OCI-LY3 (cell line): ENCODE results near the gene SERGEF.

Source experiments
- H2AFZ ChIP-seq: fragments of 200-600, 300-600 bp; shearing (Covaris generic); 2 replicates; pipeline ENCODE4 v1.6.0; 2014; ENCODE audit warnings: antibody characterized with exemption, low read depth, low read length
- H3K27ac ChIP-seq: fragments of 200-600, 300-600 bp; sonication (generic); 2 replicates; pipeline ENCODE4 v1.5.1; 2014; ENCODE audit warnings: mild to moderate bottlenecking, low read length, moderate library complexity, mixed read lengths
- H3K27me3 ChIP-seq: fragments of 200-600, 300-600 bp; sonication (generic); 2 replicates; pipeline ENCODE4 v1.6.1; 2014; ENCODE audit warnings: low read depth, low read length, mixed read lengths
- H3K36me3 ChIP-seq: fragments of 200-600, 300-600 bp; sonication (generic); replicated peaks from 2 replicates; pipeline ENCODE3; 2014; ENCODE audit warnings: low read depth, low read length, mixed read lengths
- H3K4me1 ChIP-seq: fragments of 300-600, 200-600 bp; sonication (generic); 2 replicates; pipeline ENCODE4 v1.6.1; 2014; ENCODE audit warnings: low read length, mixed read lengths
- H3K4me2 ChIP-seq: fragments of 200-600, 300-600 bp; sonication (generic); 2 replicates; pipeline ENCODE4 v1.6.1; 2014; ENCODE audit warnings: low read length, mixed read lengths
- H3K4me3 ChIP-seq: fragments of 300-600, 200-600 bp; sonication (generic); 2 replicates; pipeline ENCODE4 v1.5.1; 2014; ENCODE audit warnings: antibody characterized with exemption, mild to moderate bottlenecking, low read length, moderate library complexity
- H3K79me2 ChIP-seq: fragments of 300-600, 200-600 bp; shearing (Covaris generic); 2 replicates; pipeline ENCODE4 v1.6.1; 2014; ENCODE audit warnings: mild to moderate bottlenecking, low read length, mixed read lengths
- H3K9ac ChIP-seq: fragments of 300-600, 200-600 bp; shearing (Covaris generic); 2 replicates; pipeline ENCODE4 v1.6.0; 2014; ENCODE audit warnings: mild to moderate bottlenecking, low read length, moderate library complexity
- H3K9me3 ChIP-seq: fragments of 200-600, 300-600 bp; shearing (Covaris generic); 2 replicates; pipeline ENCODE4 v1.6.1; 2014; ENCODE audit warnings: low read length, mixed read lengths; ENCODE audit not compliant: insufficient read depth
- H4K20me1 ChIP-seq: fragments of 200-600, 300-600 bp; sonication (generic); 2 replicates; pipeline ENCODE4 v1.6.1; 2016; ENCODE audit warnings: low read length, mixed read lengths; ENCODE audit not compliant: insufficient read depth
- EZH2phosphoT487 ChIP-seq: fragments of 200-600 bp; shearing (Covaris generic); IDR thresholded peaks from 2 replicates; pipeline ENCODE4 v1.6.1; 2018; ENCODE audit warnings: antibody characterized with exemption, mixed run types, low read depth
- TF ChIP-seq, protein P1 (sequence below): fragments of 200-600, 300-600 bp; sonication (generic); IDR thresholded peaks from 2 replicates; pipeline ENCODE4 v1.5.1; 2014; ENCODE audit warnings: antibody characterized with exemption, low read length, low read depth

SERGEF gene

GRCh38 chr11:17821648-17822400 lies 191.0 kb downstream of the SERGEF start:
- no peaks in the 10 kb centered on the region for H3K36me3 ChIP-seq
- H3K9me3 ChIP-seq: no peaks in the 10 kb centered on the region
- peaks cover 5% of the 10 kb centered on the region; the same call in 1 of the 2 replicates for H3K4me1 ChIP-seq
- no peaks in the 10 kb centered on the region for H4K20me1 ChIP-seq
- TF ChIP-seq, protein P1, sequence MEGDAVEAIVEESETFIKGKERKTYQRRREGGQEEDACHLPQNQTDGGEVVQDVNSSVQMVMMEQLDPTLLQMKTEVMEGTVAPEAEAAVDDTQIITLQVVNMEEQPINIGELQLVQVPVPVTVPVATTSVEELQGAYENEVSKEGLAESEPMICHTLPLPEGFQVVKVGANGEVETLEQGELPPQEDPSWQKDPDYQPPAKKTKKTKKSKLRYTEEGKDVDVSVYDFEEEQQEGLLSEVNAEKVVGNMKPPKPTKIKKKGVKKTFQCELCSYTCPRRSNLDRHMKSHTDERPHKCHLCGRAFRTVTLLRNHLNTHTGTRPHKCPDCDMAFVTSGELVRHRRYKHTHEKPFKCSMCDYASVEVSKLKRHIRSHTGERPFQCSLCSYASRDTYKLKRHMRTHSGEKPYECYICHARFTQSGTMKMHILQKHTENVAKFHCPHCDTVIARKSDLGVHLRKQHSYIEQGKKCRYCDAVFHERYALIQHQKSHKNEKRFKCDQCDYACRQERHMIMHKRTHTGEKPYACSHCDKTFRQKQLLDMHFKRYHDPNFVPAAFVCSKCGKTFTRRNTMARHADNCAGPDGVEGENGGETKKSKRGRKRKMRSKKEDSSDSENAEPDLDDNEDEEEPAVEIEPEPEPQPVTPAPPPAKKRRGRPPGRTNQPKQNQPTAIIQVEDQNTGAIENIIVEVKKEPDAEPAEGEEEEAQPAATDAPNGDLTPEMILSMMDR: no peak
- TF ChIP-seq EZH2phosphoT487: no peak
- no peak overlapping the region for H3K4me2 ChIP-seq
- H3K4me3 ChIP-seq: no peak overlapping the region
- H3K27ac ChIP-seq: no peak overlapping the region
- no peak overlapping the region for H3K9ac ChIP-seq
- H3K27me3 ChIP-seq: no peaks in the 10 kb centered on the region
- no peaks in the 10 kb centered on the region for H3K79me2 ChIP-seq
- H2AFZ ChIP-seq: no peak overlapping the region

- Histone ChIP-seq H3K9me3 (no peaks in the 10 kb centered on the region), H4K20me1 (no peaks in the 10 kb centered on the region), H3K4me1 (no peaks in the 10 kb centered on the region), H3K27me3 (no peaks in the 10 kb centered on the region), H3K27ac (no peak overlapping the region), H2AFZ (no peak overlapping the region), H3K9ac (no peak overlapping the region), H3K79me2 (no peaks in the 10 kb centered on the region), H3K4me2 (no peak overlapping the region), H3K4me3 (no peak overlapping the region), H3K36me3 (no peaks in the 10 kb centered on the region)
- no peak for TF ChIP-seq EZH2phosphoT487
- TF ChIP-seq, protein P1: no peak
These were observed 196.5 kb downstream of the SERGEF start for GRCh38 chr11:17816232-17816931.

DNA sequence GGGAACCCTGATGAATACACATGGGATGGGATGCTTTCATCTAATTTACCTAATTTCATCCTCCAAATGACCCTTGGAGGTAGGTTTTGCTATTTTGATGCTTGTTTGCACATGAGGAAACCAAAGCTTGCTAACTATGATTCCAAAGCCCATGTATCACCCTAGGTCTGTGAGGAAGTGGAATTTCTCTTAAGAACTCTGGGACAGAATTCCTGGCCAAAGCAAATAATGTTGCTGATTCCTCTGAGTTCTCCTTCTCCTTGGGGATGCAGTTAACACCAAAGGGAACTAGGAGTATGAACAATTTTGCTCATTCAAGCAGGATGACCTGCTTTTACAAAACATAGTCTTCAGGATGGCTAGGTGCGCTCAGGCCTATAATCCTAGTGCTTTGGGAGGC lies 198.3 kb downstream of the SERGEF start:
- H3K27me3 ChIP-seq: no peaks in the 10 kb centered on the region
- no peak overlapping the region for H2AFZ ChIP-seq
- no peaks in the 10 kb centered on the region for H3K79me2 ChIP-seq
- TF ChIP-seq, protein P1: no peak
- no peak for TF ChIP-seq EZH2phosphoT487
- H3K27ac ChIP-seq: no peak overlapping the region
- no peaks in the 10 kb centered on the region for H3K36me3 ChIP-seq
- no peaks in the 10 kb centered on the region for H4K20me1 ChIP-seq
- no peak overlapping the region for H3K9ac ChIP-seq
- H3K4me1 ChIP-seq: no peaks in the 10 kb centered on the region
- no peak overlapping the region for H3K4me2 ChIP-seq
- no peak overlapping the region for H3K4me3 ChIP-seq
- no peaks in the 10 kb centered on the region for H3K9me3 ChIP-seq

- Histone ChIP-seq H3K9ac (no peak overlapping the region), H3K4me3 (no peak overlapping the region), H2AFZ (no peak overlapping the region), H3K9me3 (no peaks in the 10 kb centered on the region), H3K36me3 (no peaks in the 10 kb centered on the region), H3K4me2 (no peak overlapping the region), H4K20me1 (no peaks in the 10 kb centered on the region), H3K27me3 (no peaks in the 10 kb centered on the region), H3K4me1 (no peaks in the 10 kb centered on the region), H3K79me2 (no peaks in the 10 kb centered on the region), H3K27ac (no peak overlapping the region)
- TF ChIP-seq, protein P1: no peak
- no peak for TF ChIP-seq EZH2phosphoT487
These were observed 199.3 kb downstream of the SERGEF start for GRCh38 chr11:17813391-17814059.
